ENCODE measurements around the gene VAV1. TPM values are rescaled to one million over a fixed set of nuclear protein-coding genes. Genes with fewer than 3 reads are reported as not detected.

VAV1 gene
- total and polyA plus RNA-seq, 12 donors: 1.1 to 21.1 (median 9.1) TPM

DNA sequence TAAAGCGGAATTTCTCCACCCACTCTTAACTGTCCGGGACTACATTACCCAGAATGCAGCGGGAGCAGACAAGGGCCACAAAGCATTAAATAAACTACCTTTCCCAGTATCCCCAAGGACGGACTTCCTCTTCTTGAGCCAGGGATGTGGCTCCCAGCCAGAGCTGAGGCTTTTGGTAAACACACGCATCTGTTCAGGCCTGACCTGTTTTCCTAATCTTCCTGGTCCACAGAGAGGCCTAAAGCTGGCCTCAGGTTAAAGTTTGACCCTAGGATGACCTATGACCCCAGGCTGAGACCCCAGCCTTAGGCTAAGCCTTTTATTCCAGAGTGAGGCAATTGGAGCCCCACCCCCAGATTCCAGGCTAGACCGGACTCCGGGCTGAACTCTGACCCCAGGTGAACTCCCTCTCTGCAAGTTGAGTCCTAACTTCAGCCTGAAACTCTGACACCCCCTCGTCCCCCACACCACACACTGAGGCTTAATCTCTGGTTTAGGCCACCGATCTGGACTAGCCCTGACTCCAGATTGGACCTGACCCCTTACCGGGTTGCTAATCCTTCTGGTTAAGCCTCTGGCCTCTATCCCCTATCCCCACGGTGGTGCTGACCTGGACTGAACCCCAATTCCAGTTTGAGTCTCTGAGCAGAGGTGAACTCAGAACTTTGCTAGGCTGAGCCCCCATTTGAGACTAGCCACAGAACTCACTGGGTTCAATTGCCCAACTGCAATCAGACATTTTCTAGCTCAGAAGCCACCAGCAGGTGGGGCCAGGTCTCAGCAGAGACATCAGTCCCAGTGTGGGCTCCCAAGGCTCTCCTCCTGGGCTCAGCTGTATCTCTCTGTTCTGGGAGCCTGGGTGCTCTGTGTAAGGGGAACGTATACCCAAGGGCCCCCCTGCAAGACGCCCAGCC, 34.4 kb upstream of the VAV1 start:
- peak overlapping the region; percentile 35 to 92 (median 90) for H3K27ac ChIP-seq
- peak overlapping the region in 1 of 4 donors; percentile 89 for H3K4me3 ChIP-seq
- H3K36me3 ChIP-seq (replicated peaks in 1 of 2): peaks cover 0 to 8% of the 10 kb centered on the region in 2 donors
- H3K27me3 ChIP-seq: no peaks in the 10 kb centered on the region
- TF ChIP-seq POLR2A (IDR thresholded peaks at IDR 0.05): no peak
- TF ChIP-seq, protein P1, sequence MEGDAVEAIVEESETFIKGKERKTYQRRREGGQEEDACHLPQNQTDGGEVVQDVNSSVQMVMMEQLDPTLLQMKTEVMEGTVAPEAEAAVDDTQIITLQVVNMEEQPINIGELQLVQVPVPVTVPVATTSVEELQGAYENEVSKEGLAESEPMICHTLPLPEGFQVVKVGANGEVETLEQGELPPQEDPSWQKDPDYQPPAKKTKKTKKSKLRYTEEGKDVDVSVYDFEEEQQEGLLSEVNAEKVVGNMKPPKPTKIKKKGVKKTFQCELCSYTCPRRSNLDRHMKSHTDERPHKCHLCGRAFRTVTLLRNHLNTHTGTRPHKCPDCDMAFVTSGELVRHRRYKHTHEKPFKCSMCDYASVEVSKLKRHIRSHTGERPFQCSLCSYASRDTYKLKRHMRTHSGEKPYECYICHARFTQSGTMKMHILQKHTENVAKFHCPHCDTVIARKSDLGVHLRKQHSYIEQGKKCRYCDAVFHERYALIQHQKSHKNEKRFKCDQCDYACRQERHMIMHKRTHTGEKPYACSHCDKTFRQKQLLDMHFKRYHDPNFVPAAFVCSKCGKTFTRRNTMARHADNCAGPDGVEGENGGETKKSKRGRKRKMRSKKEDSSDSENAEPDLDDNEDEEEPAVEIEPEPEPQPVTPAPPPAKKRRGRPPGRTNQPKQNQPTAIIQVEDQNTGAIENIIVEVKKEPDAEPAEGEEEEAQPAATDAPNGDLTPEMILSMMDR (IDR thresholded peaks at IDR 0.05): peak; percentile 36 to 77 (median 73)
- 11 to 16% (median 14%) methylated on average over 11 to 13 of the region's 13 CpGs for WGBS, 4 donors
- peaks cover 26 to 41% of the 10 kb centered on the region in 2 donors for H3K4me1 ChIP-seq (replicated peaks in 1 of 2)
- peak; percentile 72 to 99 (median 98) for DNase-seq
- no peaks in the 10 kb centered on the region for H3K9me3 ChIP-seq (replicated peaks in 1 of 3)
- intact Hi-C loops (cut with DNase I): loop anchor here in 1 of 2 donors (10.0 kb wide), 1 partner anchor 213 kb away; no protein-coding TSS in a partner anchor

DNA sequence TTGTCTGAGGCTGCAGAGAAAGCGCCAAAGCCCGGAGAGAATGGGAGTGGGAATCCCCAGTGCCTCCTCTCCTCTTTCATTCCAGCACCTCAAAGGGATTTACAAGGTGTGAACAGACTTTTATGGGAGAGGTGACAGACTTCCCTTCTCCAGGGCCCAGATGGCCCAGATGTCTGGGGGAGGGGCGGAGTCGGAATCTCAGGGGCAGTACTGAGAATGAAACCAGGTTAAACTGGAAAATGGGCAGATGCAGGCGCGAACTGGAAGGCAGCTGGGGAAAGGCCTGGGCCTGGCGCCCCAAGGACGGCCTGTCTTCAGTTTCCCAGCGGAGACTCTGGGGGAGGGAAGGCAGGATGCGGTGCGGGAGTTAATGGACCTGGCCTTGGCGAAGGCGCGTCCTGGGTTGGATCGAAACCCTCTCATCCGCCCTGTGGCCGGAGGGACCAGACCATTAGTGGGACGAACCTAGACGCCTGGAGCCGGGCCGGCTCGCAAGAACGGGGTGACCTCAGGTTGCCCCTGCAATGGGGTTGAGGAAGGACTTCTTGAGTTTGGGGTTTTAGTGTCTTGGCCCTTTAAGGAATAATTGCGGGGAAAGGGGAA, 33.6 kb upstream of the VAV1 start:
- 2 to 6% (median 4%) methylated on average over 16 to 24 of the region's 24 CpGs for WGBS, 4 donors
- peak in 1 of 2 donors; percentile 35 for TF ChIP-seq POLR2A (IDR thresholded peaks at IDR 0.05)
- TF ChIP-seq, protein P1 (IDR thresholded peaks at IDR 0.05): peak in 2 of 6 experiments; percentile 4 to 6
- Histone ChIP-seq H3K27ac (peak overlapping the region; percentile 35 to 92 (median 90)), H3K27me3 (no peaks in the 10 kb centered on the region), H3K4me1 (replicated peaks in 1 of 2) (peaks cover 31 to 44% of the 10 kb centered on the region in 2 donors), H3K9me3 (replicated peaks in 1 of 3) (no peaks in the 10 kb centered on the region), H3K36me3 (replicated peaks in 1 of 2) (peaks cover 0 to 12% of the 10 kb centered on the region in 2 donors), H3K4me3 (peak overlapping the region in 2 of 4 donors; percentile 13 to 89)
- peak; percentile 74 to 81 (median 77) for DNase-seq
- intact Hi-C loops (cut with DNase I): loop anchor here in 1 of 2 donors (10.0 kb wide), 1 partner anchor 214 kb away; no protein-coding TSS in a partner anchor

DNA sequence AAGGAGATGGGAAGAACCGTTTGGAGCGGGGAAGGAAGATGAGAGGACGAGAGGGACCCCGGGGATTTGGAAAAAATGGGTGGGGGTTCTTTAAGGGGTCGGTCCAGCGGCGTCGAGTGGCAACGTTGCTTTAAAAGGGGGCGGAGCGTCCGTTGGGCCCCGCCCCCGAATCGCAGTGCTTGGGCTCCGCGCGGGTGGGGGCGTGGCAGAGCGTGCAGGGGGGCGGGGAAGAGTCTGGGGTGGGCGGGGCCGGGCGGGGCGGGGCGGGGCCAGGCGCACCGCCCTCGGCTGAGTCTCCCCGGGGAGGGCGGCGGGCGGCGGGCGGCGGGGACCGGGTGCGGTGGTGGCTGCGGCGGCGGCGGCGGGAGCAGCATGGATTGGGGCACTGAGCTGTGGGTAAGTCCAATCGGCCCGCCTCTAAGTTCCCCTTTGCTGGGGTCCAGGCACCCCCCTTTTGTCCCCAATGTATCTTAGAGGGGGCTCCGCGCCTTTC, 33.1 kb upstream of the VAV1 start, which contains the start of gene TRIP10:
TRIP10 (plus strand) TSS at position 291 of the 493 bp plus-strand sequence; CDS start at position 373, 82 bp downstream.
- peaks cover 37 to 50% of the 10 kb centered on the region in 2 donors for H3K4me1 ChIP-seq (replicated peaks in 1 of 2)
- peak within 1 kb of the TSS; percentile 35 to 92 (median 90) for H3K27ac ChIP-seq
- peak; percentile 81 to 92 (median 89) for DNase-seq
- H3K36me3 ChIP-seq (replicated peaks in 1 of 2): peaks cover 0 to 15% of the 10 kb centered on the region in 2 donors
- H3K27me3 ChIP-seq: no peaks in the 10 kb centered on the region
- H3K4me3 ChIP-seq: peak within 1 kb of the TSS; percentile 77 to 90 (median 88)
- WGBS, 4 donors: 0 to 3% (median 0%) methylated on average over 17 to 47 of the region's 47 CpGs
- no peaks in the 10 kb centered on the region for H3K9me3 ChIP-seq (replicated peaks in 1 of 3)
- TF ChIP-seq, protein P1 (IDR thresholded peaks at IDR 0.05): no peak
- TF ChIP-seq POLR2A (IDR thresholded peaks at IDR 0.05): peak; percentile 28 to 42
- intact Hi-C loops (cut with DNase I): loop anchor here in 1 of 2 donors (10.0 kb wide), 1 partner anchor 215 kb away; no protein-coding TSS in a partner anchor
